ENCODE results near the gene KLHL11. TPM values are rescaled to one million over a fixed set of nuclear protein-coding genes. Genes with fewer than 3 reads are reported as not detected.

Gene KLHL11
- total RNA-seq, 1 experiment from 2014 or later: 16.8 TPM

- Histone ChIP-seq H3K9ac (ENCODE audit: extremely low read depth, insufficient read length, low read length) (no peak overlapping the region), H2BK20ac (ENCODE audit: low read depth, low read length, poor library complexity, severe bottlenecking) (no peak overlapping the region)
- H3K4me1 Mint-ChIP-seq: peaks cover 34 to 40% of the 10 kb centered on the region in 2 experiments
Measured at GRCh38 chr17:41912925-41913324, 47.7 kb upstream of the KLHL11 start.

More at GRCh38 chr17:41912925-41913324, 47.7 kb upstream of the KLHL11 start:
- Histone ChIP-seq H2AK5ac (ENCODE audit: insufficient read length, low read length) (no peak overlapping the region), H3K14ac (ENCODE audit: insufficient read depth, low read length) (no peak overlapping the region), H3K27me3 (ENCODE audit: insufficient read depth, low read length) (no peaks in the 10 kb centered on the region), H4K91ac (ENCODE audit: insufficient read length, low read depth, low read length) (no peak overlapping the region), H3K27ac (ENCODE audit: insufficient read length, low read depth, low read length) (no peak overlapping the region), H3K56ac (ENCODE audit: insufficient read length, low read depth, low read length) (no peak overlapping the region), H2BK5ac (ENCODE audit: insufficient read length, low read length) (no peak overlapping the region), H3K4me1 (ENCODE audit: insufficient read depth, low read length) (no peaks in the 10 kb centered on the region; the same call in 1 of the 2 replicates), H3K18ac (ENCODE audit: insufficient read length, low read depth, low read length) (no peak overlapping the region), H3K4ac (ENCODE audit: low read depth, low read length) (no peak overlapping the region), H3K9me3 (ENCODE audit: control insufficient read depth, low read depth, low read length) (no peaks in the 10 kb centered on the region), H2BK15ac (ENCODE audit: low read depth, low read length) (no peak overlapping the region), H3T11ph (ENCODE audit: low read length) (no peak overlapping the region), H3K4me2 (ENCODE audit: insufficient read depth, insufficient read length, low read length) (no peak overlapping the region), H2BK120ac (ENCODE audit: low read depth, low read length, poor library complexity, severe bottlenecking) (no peak overlapping the region), H3K79me2 (ENCODE audit: insufficient read depth, low read length) (peaks cover 45% of the 10 kb centered on the region), H4K20me1 (ENCODE audit: control insufficient read depth, insufficient read depth, insufficient read length) (peaks cover 8% of the 10 kb centered on the region), H4K5ac (ENCODE audit: insufficient read length, low read depth, low read length) (no peak overlapping the region), H2BK12ac (ENCODE audit: insufficient read length, low read depth, low read length) (no peak overlapping the region), H3K23ac (ENCODE audit: insufficient read length, low read depth, low read length) (no peak overlapping the region), H3K23me2 (ENCODE audit: insufficient read length, low read depth, low read length, poor library complexity, severe bottlenecking) (peaks cover 4% of the 10 kb centered on the region), H3K79me1 (ENCODE audit: insufficient read depth, low read depth, low read length, poor library complexity, severe bottlenecking) (peaks cover 13% of the 10 kb centered on the region), H2AFZ (ENCODE audit: low read length) (no peak overlapping the region), H4K8ac (replicated peaks; ENCODE audit: insufficient read length, low read depth, low read length) (no peak overlapping the region)
- TF ChIP-seq, protein P1, sequence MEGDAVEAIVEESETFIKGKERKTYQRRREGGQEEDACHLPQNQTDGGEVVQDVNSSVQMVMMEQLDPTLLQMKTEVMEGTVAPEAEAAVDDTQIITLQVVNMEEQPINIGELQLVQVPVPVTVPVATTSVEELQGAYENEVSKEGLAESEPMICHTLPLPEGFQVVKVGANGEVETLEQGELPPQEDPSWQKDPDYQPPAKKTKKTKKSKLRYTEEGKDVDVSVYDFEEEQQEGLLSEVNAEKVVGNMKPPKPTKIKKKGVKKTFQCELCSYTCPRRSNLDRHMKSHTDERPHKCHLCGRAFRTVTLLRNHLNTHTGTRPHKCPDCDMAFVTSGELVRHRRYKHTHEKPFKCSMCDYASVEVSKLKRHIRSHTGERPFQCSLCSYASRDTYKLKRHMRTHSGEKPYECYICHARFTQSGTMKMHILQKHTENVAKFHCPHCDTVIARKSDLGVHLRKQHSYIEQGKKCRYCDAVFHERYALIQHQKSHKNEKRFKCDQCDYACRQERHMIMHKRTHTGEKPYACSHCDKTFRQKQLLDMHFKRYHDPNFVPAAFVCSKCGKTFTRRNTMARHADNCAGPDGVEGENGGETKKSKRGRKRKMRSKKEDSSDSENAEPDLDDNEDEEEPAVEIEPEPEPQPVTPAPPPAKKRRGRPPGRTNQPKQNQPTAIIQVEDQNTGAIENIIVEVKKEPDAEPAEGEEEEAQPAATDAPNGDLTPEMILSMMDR (conservative IDR thresholded peaks at IDR 0.05): no peak
- H3K4me3 Mint-ChIP-seq: no peak overlapping the region
- no peaks in the 10 kb centered on the region for H3K9me3 Mint-ChIP-seq
- peak overlapping the region in 1 of 3 experiments; percentile 65; a peak in 1 of 7 replicates for H3K27ac Mint-ChIP-seq
- no peak for DNase-seq
- no peaks in the 10 kb centered on the region for H3K27me3 Mint-ChIP-seq (ENCODE audit: low read depth)
- peaks cover 58 to 73% (median 61%) of the 10 kb centered on the region in 3 experiments; a peak in 6 of 7 replicates for H3K36me3 Mint-ChIP-seq (ENCODE audit: insufficient read depth in 1 of 3, low read depth in 3 of 3)
- WGBS (ENCODE audit: extremely low coverage, insufficient read length, low lambda C conversion rate): no CpG with 5 or more reads among the region's 1 CpG
